GM12872 (cell line): ENCODE results near the gene DUSP15.

Experiments used
- CTCF ChIP-seq: IDR thresholded peaks from 3 replicates; pipeline ENCODE4 v1.5.1; 2011; ENCODE audit warnings: low read depth, mild to moderate bottlenecking, low read length, moderate library complexity; ENCODE audit not compliant: insufficient read depth

The DUSP15 gene

DNA sequence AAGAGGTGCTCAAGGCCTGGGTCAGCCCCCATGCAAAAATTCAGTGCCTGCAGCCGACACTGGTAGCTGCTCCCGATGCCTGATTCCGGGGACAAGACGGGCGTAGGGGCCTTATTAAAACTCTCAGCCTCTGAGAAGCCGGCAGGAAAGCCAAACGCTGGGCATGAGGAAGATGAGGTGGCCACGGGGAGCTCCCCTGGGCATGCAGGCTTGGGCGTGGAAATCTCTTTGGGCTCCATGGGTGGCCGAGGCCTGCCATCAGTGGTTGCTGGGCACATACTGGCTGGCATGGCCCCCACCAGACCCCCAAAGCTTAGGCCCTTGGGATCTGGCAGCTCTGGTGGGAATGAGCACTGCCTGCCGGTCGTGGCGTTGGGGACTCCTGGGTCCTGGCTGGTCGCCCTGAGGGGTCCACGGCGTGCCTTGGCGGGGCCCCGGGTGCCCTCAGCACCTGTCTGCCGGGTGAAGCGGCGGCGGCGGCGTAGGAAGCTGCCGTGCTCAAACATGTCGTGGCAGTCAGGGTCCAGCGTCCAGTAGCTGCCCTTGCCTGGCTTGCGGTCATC, 25.5 kb downstream of the DUSP15 start:
- TF ChIP-seq CTCF = no peak

DNA sequence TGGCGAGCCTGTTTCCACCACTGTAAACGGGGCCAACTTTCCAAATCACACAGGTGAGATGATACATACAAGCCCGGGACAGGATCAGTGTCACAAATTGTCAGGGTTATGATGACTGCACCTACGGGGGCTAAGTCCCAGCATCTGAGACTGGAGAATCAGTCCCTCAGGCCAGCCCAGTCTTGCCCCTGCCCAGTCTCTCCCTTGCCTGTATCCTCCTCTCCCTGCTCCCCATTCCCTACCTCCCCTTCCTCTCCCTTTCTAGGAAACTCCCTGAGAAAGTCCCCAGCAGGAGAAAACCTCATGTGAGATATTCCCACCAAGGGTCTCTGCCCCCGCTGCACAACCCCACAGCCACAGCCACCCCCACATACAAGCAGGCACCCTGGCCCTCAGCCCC, 26.4 kb downstream of the DUSP15 start:
- no peak for TF ChIP-seq CTCF

GRCh38 chr20:31843288-31843687, 27.0 kb downstream of the DUSP15 start:
- TF ChIP-seq CTCF = no peak

- no peak for TF ChIP-seq CTCF
These were observed 27.7 kb downstream of the DUSP15 start for GRCh38 chr20:31842471-31843157.

GRCh38 chr20:31841928-31842327, 28.4 kb downstream of the DUSP15 start:
- no peak for TF ChIP-seq CTCF

- TF ChIP-seq CTCF = no peak
These were observed 29.2 kb downstream of the DUSP15 start for GRCh38 chr20:31840906-31841816.

- TF ChIP-seq CTCF = no peak
These were observed 30.4 kb downstream of the DUSP15 start for GRCh38 chr20:31839782-31840487.
